ENCODE measurements around the gene ZNF727. TPM values are rescaled to one million over a fixed set of nuclear protein-coding genes. Genes with fewer than 3 reads are reported as not detected.
"Not testable (repeated sequence)": the region's sequence is repeated elsewhere in the genome, so short reads cannot be mapped to it uniquely, and the experiment has no call there.

The ZNF727 gene
- total RNA-seq, 1 experiment from 2014 or later, result not detected

- Mint-ChIP-seq H3K4me1 (ENCODE audit: insufficient read depth, unreplicated experiment) (no peaks in the 10 kb centered on the region), H3K9me3 (ENCODE audit: unreplicated experiment) (peaks cover 15% of the 10 kb centered on the region), H3K27ac (ENCODE audit: low read depth, unreplicated experiment) (no peak overlapping the region), H3K4me3 (ENCODE audit: unreplicated experiment) (no peak overlapping the region), H3K27me3 (ENCODE audit: insufficient read depth, unreplicated experiment) (no peaks in the 10 kb centered on the region), H3K36me3 (ENCODE audit: insufficient read depth, unreplicated experiment) (no peaks in the 10 kb centered on the region)
- DNase-seq (ENCODE audit: unreplicated experiment), result no peak
- BruUV-seq (replicated peaks), result no TSS peak
- CTCF ChIA-PET, result no interaction called here
- no peak for TF ChIP-seq CTCF (IDR thresholded peaks at IDR 0.05; ENCODE audit: unreplicated experiment)
- POLR2A ChIA-PET, result no interaction called here
- intact Hi-C loops (cut with micrococcal nuclease), result no loop called here
These were observed 8.1 kb upstream of the ZNF727 start for GRCh38 chr7:64037095-64037494.

DNA sequence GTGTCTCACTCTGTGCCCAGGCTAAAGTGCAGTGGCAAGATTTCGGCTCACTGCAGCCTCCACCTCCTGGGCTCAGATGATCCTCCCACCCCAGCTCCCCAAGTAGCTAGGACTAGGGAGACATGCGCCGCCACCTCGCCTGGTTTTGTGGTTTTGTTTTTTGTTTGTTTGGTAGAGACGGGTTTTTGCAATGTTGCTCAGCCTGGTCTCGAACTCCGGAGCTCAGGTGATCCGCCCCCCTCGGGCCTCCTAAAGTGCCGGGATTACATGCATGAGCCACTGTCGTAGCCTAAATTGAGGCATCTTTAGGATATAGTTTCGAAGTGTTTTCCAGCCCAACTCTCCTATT is 781 bp downstream of the ZNF727 start:
- peaks cover 30% of the 10 kb centered on the region for H3K9me3 Mint-ChIP-seq (ENCODE audit: unreplicated experiment)
- H3K4me3 Mint-ChIP-seq (ENCODE audit: unreplicated experiment), result no peak overlapping the region
- DNase-seq (ENCODE audit: unreplicated experiment), result no peak
- no peak for TF ChIP-seq CTCF (IDR thresholded peaks at IDR 0.05; ENCODE audit: unreplicated experiment)
- peaks cover 9% of the 10 kb centered on the region for H3K36me3 Mint-ChIP-seq (ENCODE audit: insufficient read depth, unreplicated experiment)
- intact Hi-C loops (cut with micrococcal nuclease), result no loop called here
- no TSS peak for BruUV-seq (replicated peaks)
- POLR2A ChIA-PET, result no interaction called here
- CTCF ChIA-PET, result interaction anchor here (0.7 to 1.0 kb wide), 2 partner anchors 146 to 689 kb away, joined by 3 to 5 read pairs; no protein-coding TSS in a partner anchor
- no peaks in the 10 kb centered on the region for H3K4me1 Mint-ChIP-seq (ENCODE audit: insufficient read depth, unreplicated experiment)
- no peaks in the 10 kb centered on the region for H3K27me3 Mint-ChIP-seq (ENCODE audit: insufficient read depth, unreplicated experiment)
- no peak overlapping the region for H3K27ac Mint-ChIP-seq (ENCODE audit: low read depth, unreplicated experiment)

DNA sequence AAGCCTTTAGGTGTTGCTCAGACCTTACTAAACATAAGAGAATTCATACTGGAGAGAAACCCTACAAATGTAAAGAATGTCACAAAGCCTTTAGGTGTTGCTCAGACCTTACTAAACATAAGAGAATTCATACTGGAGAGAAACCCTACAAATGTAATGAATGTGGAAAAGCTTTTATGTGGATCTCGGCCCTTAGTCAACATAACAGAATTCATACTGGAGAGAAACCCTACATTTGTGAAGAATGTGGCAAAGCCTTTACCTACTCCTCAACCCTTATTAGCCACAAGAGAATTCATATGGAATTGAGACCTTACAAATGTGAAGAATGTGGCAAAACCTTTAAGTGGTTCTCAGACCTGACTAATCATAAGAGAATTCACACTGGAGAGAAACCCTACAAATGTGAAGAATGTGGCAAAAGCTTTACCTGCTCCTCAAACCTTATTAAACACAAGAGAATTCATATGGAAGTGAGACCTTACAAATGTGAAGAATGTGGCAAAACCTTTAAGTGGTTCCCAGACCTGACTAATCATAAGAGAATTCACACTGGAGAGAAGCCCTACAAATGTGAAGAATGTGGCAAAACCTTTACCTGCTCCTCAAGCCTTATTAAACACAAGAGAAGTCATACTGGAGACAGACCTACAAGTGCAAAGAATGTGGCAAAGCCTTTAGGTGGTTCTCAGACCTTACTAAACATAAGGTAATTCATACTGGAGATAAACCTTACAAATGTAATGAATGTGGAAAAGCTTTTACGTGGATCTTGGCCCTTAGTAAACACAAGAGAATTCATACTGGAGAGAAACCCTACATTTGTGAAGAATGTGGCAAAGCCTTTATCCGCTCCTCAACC is 32.8 kb downstream of the ZNF727 start:
- H3K27me3 Mint-ChIP-seq (ENCODE audit: insufficient read depth, unreplicated experiment); BruUV-seq (replicated peaks); DNase-seq (ENCODE audit: unreplicated experiment); H3K4me1 Mint-ChIP-seq (ENCODE audit: insufficient read depth, unreplicated experiment); H3K27ac Mint-ChIP-seq (ENCODE audit: low read depth, unreplicated experiment); H3K4me3 Mint-ChIP-seq (ENCODE audit: unreplicated experiment); H3K36me3 Mint-ChIP-seq (ENCODE audit: insufficient read depth, unreplicated experiment); POLR2A ChIA-PET; intact Hi-C loops (cut with micrococcal nuclease): not testable (repeated sequence)
- CTCF ChIA-PET, result interaction anchor here (0.6 kb wide), 1 partner anchor 204 kb away, joined by 3 read pairs; no protein-coding TSS in a partner anchor
- H3K9me3 Mint-ChIP-seq (ENCODE audit: unreplicated experiment), result peaks cover 40% of the 10 kb centered on the region

DNA sequence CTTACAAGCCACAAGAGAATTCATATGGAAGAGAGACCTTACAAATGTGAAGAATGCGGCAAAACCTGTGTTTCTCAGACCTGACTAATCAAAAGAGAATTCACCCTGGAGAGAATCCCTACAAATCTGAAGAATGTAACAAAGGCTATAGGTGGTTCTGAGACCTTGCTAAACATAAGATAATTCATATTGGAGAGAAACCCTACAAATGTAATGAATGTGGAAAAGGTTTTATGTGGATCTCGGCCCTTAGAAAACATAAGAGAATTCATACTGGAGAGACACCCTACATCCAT is 33.4 kb downstream of the ZNF727 start:
- ChIA-PET CTCF (no interaction called here), POLR2A (no interaction called here)
- Mint-ChIP-seq H3K4me3 (ENCODE audit: unreplicated experiment) (no peak overlapping the region), H3K27me3 (ENCODE audit: insufficient read depth, unreplicated experiment) (no peaks in the 10 kb centered on the region), H3K4me1 (ENCODE audit: insufficient read depth, unreplicated experiment) (no peaks in the 10 kb centered on the region), H3K9me3 (ENCODE audit: unreplicated experiment) (peaks cover 39% of the 10 kb centered on the region), H3K27ac (ENCODE audit: low read depth, unreplicated experiment) (no peak overlapping the region), H3K36me3 (ENCODE audit: insufficient read depth, unreplicated experiment) (no peaks in the 10 kb centered on the region)
- intact Hi-C loops (cut with micrococcal nuclease), result no loop called here
- BruUV-seq (replicated peaks), result no TSS peak
- DNase-seq (ENCODE audit: unreplicated experiment), result no peak
- TF ChIP-seq CTCF (IDR thresholded peaks at IDR 0.05; ENCODE audit: unreplicated experiment), result no peak

GRCh38 chr7:64087501-64087900 is 42.3 kb downstream of the ZNF727 start:
- no peaks in the 10 kb centered on the region for H3K4me1 Mint-ChIP-seq (ENCODE audit: insufficient read depth, unreplicated experiment)
- H3K4me3 Mint-ChIP-seq (ENCODE audit: unreplicated experiment), result no peak overlapping the region
- H3K27ac Mint-ChIP-seq (ENCODE audit: low read depth, unreplicated experiment), result no peak overlapping the region
- POLR2A ChIA-PET, result no interaction called here
- intact Hi-C loops (cut with micrococcal nuclease), result no loop called here
- no peak for TF ChIP-seq CTCF (IDR thresholded peaks at IDR 0.05; ENCODE audit: unreplicated experiment)
- BruUV-seq (replicated peaks), result no TSS peak
- H3K27me3 Mint-ChIP-seq (ENCODE audit: insufficient read depth, unreplicated experiment), result no peaks in the 10 kb centered on the region
- no peaks in the 10 kb centered on the region for H3K9me3 Mint-ChIP-seq (ENCODE audit: unreplicated experiment)
- CTCF ChIA-PET, result no interaction called here
- peaks cover 4% of the 10 kb centered on the region for H3K36me3 Mint-ChIP-seq (ENCODE audit: insufficient read depth, unreplicated experiment)
- no peak for DNase-seq (ENCODE audit: unreplicated experiment)

DNA sequence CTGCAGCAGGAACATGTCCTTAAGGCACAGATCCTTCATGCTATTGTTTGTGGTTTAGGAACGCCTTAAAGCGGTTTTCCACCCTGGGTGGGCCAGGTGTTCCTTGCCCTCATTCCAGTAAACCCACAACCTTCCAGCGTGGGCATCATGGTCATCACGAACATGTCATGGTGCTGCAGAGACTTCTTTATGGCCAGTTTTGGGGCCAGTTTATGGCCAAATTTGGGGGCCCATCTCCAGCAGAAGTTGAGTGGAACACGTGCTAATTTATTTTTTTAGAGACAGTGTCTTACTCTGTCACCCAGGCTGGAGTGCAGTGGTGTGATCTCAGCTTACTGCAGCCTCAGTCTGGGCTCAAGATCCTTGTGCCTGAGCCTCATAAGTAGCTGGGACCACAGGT is 43.6 kb downstream of the ZNF727 start:
- intact Hi-C loops (cut with micrococcal nuclease); CTCF ChIA-PET; H3K36me3 Mint-ChIP-seq (ENCODE audit: insufficient read depth, unreplicated experiment); H3K27ac Mint-ChIP-seq (ENCODE audit: low read depth, unreplicated experiment); POLR2A ChIA-PET; H3K27me3 Mint-ChIP-seq (ENCODE audit: insufficient read depth, unreplicated experiment); H3K9me3 Mint-ChIP-seq (ENCODE audit: unreplicated experiment); DNase-seq (ENCODE audit: unreplicated experiment); H3K4me1 Mint-ChIP-seq (ENCODE audit: insufficient read depth, unreplicated experiment); BruUV-seq (replicated peaks); H3K4me3 Mint-ChIP-seq (ENCODE audit: unreplicated experiment): not testable (repeated sequence)
